ENCODE results near the gene KIF26B. TPM values are rescaled to one million over a fixed set of nuclear protein-coding genes. Genes with fewer than 3 reads are reported as not detected.

The KIF26B gene
- total and polyA plus RNA-seq, 7 donors = 0.01 to 0.32 (median 0.06) TPM

- DNase-seq (no peak), ATAC-seq (no peak)
- no peak overlapping the region for H3K27ac ChIP-seq
- H3K9me3 ChIP-seq = peaks cover 10% of the 10 kb centered on the region
- H3K36me3 ChIP-seq (ENCODE audit: insufficient read depth in 1 of 2, low read depth in 1 of 2) = no peaks in the 10 kb centered on the region
- no peaks in the 10 kb centered on the region for H3K4me1 ChIP-seq
- no peak for TF ChIP-seq CTCF (IDR thresholded peaks at IDR 0.05)
- no peak overlapping the region for H3K4me3 ChIP-seq
- peaks cover 0 to 3% (median 0%) of the 10 kb centered on the region in 3 donors for H3K27me3 ChIP-seq (ENCODE audit: insufficient read depth in 3 of 3, low read length in 2 of 3)
- intact Hi-C loops (cut with DNase I) = no loop called here
- 86 to 89% (median 89%) methylated on average over 9 to 10 of the region's 10 CpGs for WGBS, 3 donors
These were observed 57.0 kb downstream of the KIF26B start for GRCh38 chr1:245211761-245212160.

GRCh38 chr1:245212221-245212710 is 57.5 kb downstream of the KIF26B start:
- H3K4me1 ChIP-seq = no peaks in the 10 kb centered on the region
- ATAC-seq = no peak
- H3K27me3 ChIP-seq (ENCODE audit: insufficient read depth in 3 of 3, low read length in 2 of 3) = peaks cover 0 to 3% (median 0%) of the 10 kb centered on the region in 3 donors
- WGBS, 3 donors = 74 to 78% (median 74%) methylated on average over 15 of the region's 15 CpGs
- DNase-seq = no peak
- no peak overlapping the region for H3K27ac ChIP-seq
- no peaks in the 10 kb centered on the region for H3K36me3 ChIP-seq (ENCODE audit: insufficient read depth in 1 of 2, low read depth in 1 of 2)
- no peak for TF ChIP-seq CTCF (IDR thresholded peaks at IDR 0.05)
- peaks cover 5% of the 10 kb centered on the region for H3K9me3 ChIP-seq
- no peak overlapping the region for H3K4me3 ChIP-seq
- intact Hi-C loops (cut with DNase I) = no loop called here

- no peak for TF ChIP-seq CTCF (IDR thresholded peaks at IDR 0.05)
- H3K27me3 ChIP-seq (ENCODE audit: insufficient read depth in 3 of 3, low read length in 2 of 3) = peaks cover 0 to 3% (median 0%) of the 10 kb centered on the region in 3 donors
- H3K4me1 ChIP-seq = no peaks in the 10 kb centered on the region
- no peak for DNase-seq
- no peak for ATAC-seq
- intact Hi-C loops (cut with DNase I) = no loop called here
- 72 to 82% (median 76%) methylated on average over 15 of the region's 15 CpGs for WGBS, 3 donors
- no peaks in the 10 kb centered on the region for H3K36me3 ChIP-seq (ENCODE audit: insufficient read depth in 1 of 2, low read depth in 1 of 2)
- H3K9me3 ChIP-seq = peaks cover 3% of the 10 kb centered on the region
- H3K4me3 ChIP-seq = no peak overlapping the region
- H3K27ac ChIP-seq = no peak overlapping the region
These were observed 58.5 kb downstream of the KIF26B start for GRCh38 chr1:245213066-245213831.

GRCh38 chr1:245215071-245215470 is 60.3 kb downstream of the KIF26B start:
- intact Hi-C loops (cut with DNase I) = no loop called here
- Histone ChIP-seq H3K9me3 (peaks cover 3% of the 10 kb centered on the region), H3K27me3 (ENCODE audit: insufficient read depth in 3 of 3, low read length in 2 of 3) (no peaks in the 10 kb centered on the region), H3K27ac (no peak overlapping the region), H3K36me3 (ENCODE audit: insufficient read depth in 1 of 2, low read depth in 1 of 2) (no peaks in the 10 kb centered on the region), H3K4me1 (no peaks in the 10 kb centered on the region), H3K4me3 (no peak overlapping the region)
- WGBS, 3 donors = 49 to 58% (median 55%) methylated on average over 8 of the region's 8 CpGs
- TF ChIP-seq CTCF (IDR thresholded peaks at IDR 0.05) = no peak
- no peak for ATAC-seq
- DNase-seq = no peak
